BLaER1 treated with 17β-estradiol and CSF1 and Interleukin-3, amounts not matched to agents 10 nM and 100 nM (cell line): ENCODE measurements around the gene PSPN.
"Not testable (repeated sequence)": the region's sequence is repeated elsewhere in the genome, so short reads cannot be mapped to it uniquely, and the experiment has no call there.

Experiments used
- H3K27ac ChIP-seq, 11 experiments: shearing (Covaris generic); formaldehyde crosslinking; 2 replicates each; pipeline ENCODE4 v1.8.1; 2022
- H3K27me3 ChIP-seq, 11 experiments: shearing (Covaris generic); formaldehyde crosslinking; 2 replicates each; pipeline ENCODE4 v1.8.1; 2022
- H3K36me3 ChIP-seq, 11 experiments: shearing (Covaris generic); formaldehyde crosslinking; 2 replicates each; pipeline ENCODE4 v1.8.1; 2022
- H3K4me1 ChIP-seq, 10 experiments: shearing (Covaris generic); formaldehyde crosslinking; 2 replicates each; pipeline ENCODE4 v1.8.1; 2022
- H3K4me2 ChIP-seq, 11 experiments: shearing (Covaris generic); formaldehyde crosslinking; 2 replicates each; pipeline ENCODE4 v1.8.1; 2022
- H3K4me3 ChIP-seq, 10 experiments: shearing (Covaris generic); formaldehyde crosslinking; 2 replicates each; pipeline ENCODE4 v1.8.1; 2022
- H3K9ac ChIP-seq, 11 experiments: shearing (Covaris generic); formaldehyde crosslinking; 2 replicates each; pipeline ENCODE4 v1.8.1; 2022
- H3K9me3 ChIP-seq, 11 experiments: shearing (Covaris generic); formaldehyde crosslinking; replicated peaks in 1 of 11; 2 replicates each; pipeline ENCODE4 v1.8.1; 2022
- H4K20me1 ChIP-seq, 11 experiments: shearing (Covaris generic); formaldehyde crosslinking; 2 replicates each; pipeline ENCODE4 v1.8.1; 2022
- Cebpa-rat ChIP-seq, 11 experiments: shearing (Covaris generic); IDR thresholded peaks; 2 replicates each; pipeline ENCODE4 v1.8.1; 2022

Gene PSPN

GRCh38 chr19:6364353-6364752 is 11.4 kb downstream of the PSPN start:
- Histone ChIP-seq H3K36me3 (peaks cover 53 to 67% (median 61%) of the 10 kb centered on the region in 11 experiments), H4K20me1 (peaks cover 0 to 10% (median 0%) of the 10 kb centered on the region in 11 experiments; a peak in 2 of 22 replicates), H3K27me3 (no peaks in the 10 kb centered on the region), H3K9me3 (no peaks in the 10 kb centered on the region), H3K4me2 (no peak overlapping the region), H3K4me3 (no peak overlapping the region), H3K4me1 (peaks cover 13 to 21% (median 15%) of the 10 kb centered on the region in 10 experiments), H3K27ac (no peak overlapping the region), H3K9ac (peak overlapping the region in 1 of 11 experiments; percentile 41; a peak in 1 of 22 replicates)
- no peak for TF ChIP-seq Cebpa-rat (IDR thresholded peaks at IDR 0.05)

DNA sequence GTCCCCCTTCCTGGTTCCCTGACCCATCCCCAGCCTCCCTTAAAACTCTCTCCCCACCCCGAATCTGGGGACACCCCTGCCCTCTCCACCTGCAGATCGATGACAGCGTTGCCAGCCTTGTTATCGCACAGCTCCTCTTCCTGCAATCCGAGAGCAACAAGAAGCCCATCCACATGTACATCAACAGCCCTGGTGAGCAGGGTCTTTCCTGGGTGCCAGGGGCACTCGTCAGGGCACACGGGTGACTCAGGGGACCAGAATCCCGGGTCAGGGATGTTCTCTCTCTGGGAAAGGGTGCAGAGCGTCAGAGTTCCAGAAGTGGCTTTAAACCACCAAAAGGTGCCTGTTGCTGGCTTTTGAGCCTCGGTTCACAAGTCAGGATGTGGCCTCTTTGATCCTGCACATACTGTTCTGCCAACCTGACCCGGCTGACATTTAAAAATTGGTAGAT is 13.4 kb downstream of the PSPN start:
- H3K4me3 ChIP-seq = peak overlapping the region; percentile 80 to 93 (median 86)
- H3K9me3 ChIP-seq = no peaks in the 10 kb centered on the region
- no peaks in the 10 kb centered on the region for H3K27me3 ChIP-seq
- H3K4me2 ChIP-seq = peak overlapping the region; percentile 88 to 99 (median 97)
- peak overlapping the region; percentile 82 to 93 (median 91) for H3K9ac ChIP-seq
- peak overlapping the region; percentile 64 to 89 (median 84); a peak in 21 of 22 replicates for H3K27ac ChIP-seq
- peaks cover 13 to 21% (median 15%) of the 10 kb centered on the region in 10 experiments for H3K4me1 ChIP-seq
- no peak for TF ChIP-seq Cebpa-rat (IDR thresholded peaks at IDR 0.05)
- H3K36me3 ChIP-seq = peaks cover 33 to 47% (median 42%) of the 10 kb centered on the region in 11 experiments
- H4K20me1 ChIP-seq = peaks cover 0 to 7% (median 0%) of the 10 kb centered on the region in 11 experiments; a peak in 1 of 22 replicates

GRCh38 chr19:6362027-6362350 is 13.7 kb downstream of the PSPN start:
- Histone ChIP-seq H3K27ac (peak overlapping the region; percentile 64 to 89 (median 84); a peak in 21 of 22 replicates), H3K4me3 (peak overlapping the region; percentile 80 to 93 (median 86)), H3K36me3 (peaks cover 29 to 43% (median 38%) of the 10 kb centered on the region in 11 experiments), H3K9ac (peak overlapping the region; percentile 82 to 93 (median 91)), H3K27me3 (no peaks in the 10 kb centered on the region), H3K9me3 (no peaks in the 10 kb centered on the region), H4K20me1 (peaks cover 0 to 7% (median 0%) of the 10 kb centered on the region in 11 experiments; a peak in 1 of 22 replicates), H3K4me1 (peaks cover 13 to 21% (median 15%) of the 10 kb centered on the region in 10 experiments), H3K4me2 (peak overlapping the region; percentile 88 to 99 (median 97))
- TF ChIP-seq Cebpa-rat (IDR thresholded peaks at IDR 0.05) = no peak

- Histone ChIP-seq H3K27ac (peak overlapping the region in 9 of 11 experiments; percentile 74 to 89 (median 85); a peak in 15 of 22 replicates), H3K9ac (peak overlapping the region in 9 of 11 experiments; percentile 82 to 93 (median 89); a peak in 14 of 22 replicates), H3K4me1 (peaks cover 13 to 21% (median 15%) of the 10 kb centered on the region in 10 experiments), H3K4me3 (peak overlapping the region; percentile 80 to 93 (median 86)), H3K36me3 (peaks cover 17 to 32% (median 26%) of the 10 kb centered on the region in 11 experiments), H3K4me2 (peak overlapping the region in 3 of 11 experiments; percentile 31 to 90 (median 45); a peak in 8 of 22 replicates)
- H4K20me1 ChIP-seq, H3K9me3 ChIP-seq, H3K27me3 ChIP-seq: not testable (repeated sequence)
These were observed 14.9 kb downstream of the PSPN start for GRCh38 chr19:6360857-6361216.

DNA sequence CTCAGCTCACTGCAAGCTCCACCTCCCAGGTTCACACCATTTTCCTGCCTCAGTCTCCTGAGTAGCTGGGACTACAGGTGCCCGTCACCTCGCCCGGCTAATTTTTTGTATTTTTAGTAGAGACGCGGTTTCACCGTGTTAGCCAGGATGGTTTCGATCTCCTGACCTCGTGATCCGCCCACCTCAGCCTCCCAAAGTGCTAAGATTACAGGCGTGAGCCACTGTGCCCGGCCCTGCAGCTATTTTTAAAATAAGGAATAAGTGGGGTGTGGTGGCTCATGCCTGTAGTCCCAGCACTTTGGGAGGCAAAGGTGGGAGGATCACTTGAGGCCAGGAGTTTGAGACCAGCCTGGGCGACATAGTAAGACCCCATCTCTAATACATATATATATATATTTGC is 15.3 kb downstream of the PSPN start:
- Histone ChIP-seq H3K4me1 (peaks cover 13 to 21% (median 15%) of the 10 kb centered on the region in 10 experiments), H3K4me3 (0 out of 20 replicates have a peak overlapping the region, but pooled peaks of 1 of the 10 experiments have one; percentile 87), H3K36me3 (peaks cover 14 to 28% (median 22%) of the 10 kb centered on the region in 11 experiments)
- not testable (repeated sequence) for H3K9ac ChIP-seq, H3K9me3 ChIP-seq, H3K27ac ChIP-seq, H3K4me2 ChIP-seq, H4K20me1 ChIP-seq, H3K27me3 ChIP-seq

GRCh38 chr19:6359568-6360341 is 16.0 kb downstream of the PSPN start:
- H3K27me3 ChIP-seq = no peaks in the 10 kb centered on the region
- H3K9me3 ChIP-seq = peaks cover 0 to 8% (median 1%) of the 10 kb centered on the region in 11 experiments; a peak in 9 of 22 replicates
- H3K9ac ChIP-seq = no peak overlapping the region
- no peak overlapping the region for H3K4me2 ChIP-seq
- peaks cover 0 to 5% (median 0%) of the 10 kb centered on the region in 11 experiments; a peak in 1 of 22 replicates for H4K20me1 ChIP-seq
- H3K4me3 ChIP-seq = no peak overlapping the region
- H3K36me3 ChIP-seq = peaks cover 7 to 21% (median 15%) of the 10 kb centered on the region in 11 experiments
- H3K27ac ChIP-seq = no peak overlapping the region
- no peak for TF ChIP-seq Cebpa-rat (IDR thresholded peaks at IDR 0.05)
- H3K4me1 ChIP-seq = peaks cover 13 to 17% (median 15%) of the 10 kb centered on the region in 10 experiments

DNA sequence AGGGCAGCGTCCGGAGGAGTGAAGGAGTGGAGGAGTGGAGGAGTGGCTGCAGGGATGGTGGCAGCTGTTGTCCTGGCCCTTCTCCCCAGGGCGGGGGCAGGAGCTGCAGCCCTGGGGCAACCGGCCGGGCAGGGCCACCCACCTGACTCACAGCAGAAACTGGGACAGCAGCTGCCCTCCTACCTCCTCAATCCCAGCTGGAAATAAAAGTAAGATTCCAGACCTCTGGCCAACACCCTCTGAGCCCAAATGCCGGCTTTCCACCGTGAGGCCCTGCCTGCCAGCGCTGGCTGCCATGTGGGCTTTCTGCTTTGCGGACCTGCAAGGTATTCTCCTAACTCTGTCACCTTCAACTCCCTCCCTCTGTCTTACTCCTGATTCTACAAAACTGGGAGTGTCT is 17.7 kb downstream of the PSPN start:
- H4K20me1 ChIP-seq = peaks cover 0 to 5% (median 0%) of the 10 kb centered on the region in 11 experiments; a peak in 1 of 22 replicates
- H3K36me3 ChIP-seq = peaks cover 0 to 4% (median 0%) of the 10 kb centered on the region in 11 experiments; a peak in 2 of 22 replicates
- H3K9me3 ChIP-seq = peaks cover 0 to 19% (median 9%) of the 10 kb centered on the region in 11 experiments; a peak in 10 of 22 replicates
- peaks cover 8 to 10% (median 9%) of the 10 kb centered on the region in 10 experiments for H3K4me1 ChIP-seq
- TF ChIP-seq Cebpa-rat (IDR thresholded peaks at IDR 0.05) = no peak
- H3K27ac ChIP-seq = no peak overlapping the region
- no peaks in the 10 kb centered on the region for H3K27me3 ChIP-seq
- H3K9ac ChIP-seq = no peak overlapping the region
- H3K4me2 ChIP-seq = no peak overlapping the region
- no peak overlapping the region for H3K4me3 ChIP-seq

DNA sequence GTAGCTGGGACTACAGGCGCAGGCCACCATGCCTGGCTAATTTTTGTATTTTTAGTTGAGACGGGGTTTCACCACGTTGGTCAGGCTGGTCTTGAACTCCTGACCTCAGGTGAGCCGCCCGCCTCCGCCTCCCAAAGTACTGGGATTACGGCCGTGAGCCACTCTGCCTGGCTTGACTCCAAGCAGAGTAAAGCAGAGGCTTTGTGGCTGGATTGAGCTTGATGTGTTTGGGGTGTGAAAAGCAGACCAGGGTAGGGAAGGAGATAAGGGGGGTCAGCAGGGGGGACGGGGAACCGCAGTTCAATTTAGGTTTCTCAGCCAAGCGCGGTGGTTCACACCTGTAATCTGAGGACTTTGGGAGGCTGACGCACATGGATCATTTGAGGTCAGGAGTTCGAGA is 18.6 kb downstream of the PSPN start:
- Histone ChIP-seq H3K9ac (no peak overlapping the region), H3K4me2 (no peak overlapping the region)

GRCh38 chr19:6355321-6356040 is 20.3 kb downstream of the PSPN start:
- not testable (repeated sequence) for H3K27ac ChIP-seq, H4K20me1 ChIP-seq, H3K9ac ChIP-seq, H3K36me3 ChIP-seq, H3K27me3 ChIP-seq, H3K4me3 ChIP-seq, H3K4me2 ChIP-seq, H3K4me1 ChIP-seq
- peaks cover 0 to 26% (median 10%) of the 10 kb centered on the region in 11 experiments; a peak in 12 of 22 replicates for H3K9me3 ChIP-seq

More for the DNA sequence above, 18.6 kb downstream of the PSPN start:
- H3K36me3 ChIP-seq = no peaks in the 10 kb centered on the region
- no peaks in the 10 kb centered on the region for H3K27me3 ChIP-seq
- H3K9me3 ChIP-seq = peaks cover 0 to 25% (median 10%) of the 10 kb centered on the region in 11 experiments; a peak in 12 of 22 replicates
- peaks cover 0 to 2% (median under 1%) of the 10 kb centered on the region in 10 experiments; a peak in 11 of 20 replicates for H3K4me1 ChIP-seq
- TF ChIP-seq Cebpa-rat (IDR thresholded peaks at IDR 0.05) = no peak
- H4K20me1 ChIP-seq = no peaks in the 10 kb centered on the region; a peak in 1 of 22 replicates
- H3K4me3 ChIP-seq = no peak overlapping the region
- no peak overlapping the region for H3K27ac ChIP-seq
